Neuronal stem cell (in vitro differentiated cells): ENCODE measurements around the gene PSME3.

Source experiments
- DNase-seq: peaks from one replicate; pipeline ENCODE4 v3.0.0-alpha.2; 2013; ENCODE audit warnings: low spot score
- H2AFZ ChIP-seq: one replicate; pipeline ENCODE4 v1.6.1; 2013; ENCODE audit warnings: mild to moderate bottlenecking, low read length, inconsistent platforms
- H2AK5ac ChIP-seq: 2 replicates; pipeline ENCODE4 v1.6.1; 2013; ENCODE audit warnings: low read depth, mild to moderate bottlenecking, inconsistent platforms, low read length, moderate library complexity, mixed read lengths
- H2BK120ac ChIP-seq: 2 replicates; pipeline ENCODE4 v1.6.1; 2013; ENCODE audit warnings: low read depth, mild to moderate bottlenecking, inconsistent platforms, low read length, moderate library complexity, mixed read lengths
- H2BK12ac ChIP-seq: one replicate; pipeline ENCODE4 v1.6.1; 2013; ENCODE audit warnings: low read length, inconsistent platforms
- H2BK15ac ChIP-seq: 2 replicates; pipeline ENCODE4 v1.6.1; 2013; ENCODE audit warnings: mild to moderate bottlenecking, low read length, inconsistent platforms, mixed read lengths
- H2BK5ac ChIP-seq: one replicate; pipeline ENCODE4 v1.6.1; 2013; ENCODE audit warnings: inconsistent platforms, mild to moderate bottlenecking, low read length, moderate library complexity
- H3K14ac ChIP-seq: one replicate; pipeline ENCODE4 v1.6.1; 2013; ENCODE audit warnings: low read length, inconsistent platforms
- H3K18ac ChIP-seq: 2 replicates; pipeline ENCODE4 v1.6.1; 2013; ENCODE audit warnings: low read length, inconsistent platforms
- H3K23ac ChIP-seq: 2 replicates; pipeline ENCODE4 v1.6.1; 2013; ENCODE audit warnings: low read depth, mild to moderate bottlenecking, mixed read lengths, low read length, inconsistent platforms; ENCODE audit not compliant: poor library complexity
- H3K27ac ChIP-seq: replicated peaks from 3 replicates; pipeline ENCODE4 v1.5.1; 2013; ENCODE audit warnings: low read length, inconsistent platforms
- H3K27me3 ChIP-seq, 3 experiments: 2 replicates each; pipeline ENCODE4 v1.6.1; 2013; ENCODE audit warnings: low read length in 3 of 3, mild to moderate bottlenecking in 2 of 3, inconsistent platforms in 1 of 3, low read depth in 1 of 3, mixed read lengths in 1 of 3, moderate library complexity in 1 of 3; ENCODE audit not compliant: control insufficient read depth in 3 of 3, insufficient read depth in 3 of 3
- H3K36me3 ChIP-seq, 2 donors: replicated peaks in 1 of 2; 2 replicates each; pipeline ENCODE4 v1.6.1; 2013; ENCODE audit warnings: low read length in 2 of 2; ENCODE audit not compliant: control insufficient read depth in 2 of 2, insufficient read depth in 2 of 2
- H3K4ac ChIP-seq: 2 replicates; pipeline ENCODE4 v1.6.1; 2013; ENCODE audit warnings: inconsistent platforms, mild to moderate bottlenecking, low read length, moderate library complexity
- H3K4me1 ChIP-seq, 2 donors: 1 replicate in 1 of 2; 2 replicates in 1 of 2; pipeline ENCODE4 v1.6.1; 2013; ENCODE audit warnings: low read length in 2 of 2, low read depth in 1 of 2; ENCODE audit not compliant: control insufficient read depth in 2 of 2, insufficient read depth in 1 of 2
- H3K4me2 ChIP-seq: one replicate; pipeline ENCODE4 v1.6.1; 2013; ENCODE audit warnings: mild to moderate bottlenecking, low read length, inconsistent platforms; ENCODE audit not compliant: insufficient read depth, poor library complexity, severe bottlenecking
- H3K4me3 ChIP-seq, 2 donors: 2 replicates each; pipeline ENCODE4 v1.5.1; 2013; ENCODE audit warnings: low read length in 2 of 2, mild to moderate bottlenecking in 2 of 2, inconsistent platforms in 1 of 2, moderate library complexity in 1 of 2
- H3K79me1 ChIP-seq: one replicate; pipeline ENCODE4 v1.6.1; 2013; ENCODE audit warnings: low read depth, mild to moderate bottlenecking, inconsistent platforms, low read length, moderate library complexity
- H3K9ac ChIP-seq: one replicate; pipeline ENCODE4 v1.6.1; 2013; ENCODE audit warnings: mild to moderate bottlenecking, low read depth, low read length, inconsistent platforms; ENCODE audit not compliant: poor library complexity
- H3K9me3 ChIP-seq, 2 donors: replicated peaks in 1 of 2; 2 replicates each; pipeline versions ENCODE3 to v1.6.1; 2013; ENCODE audit warnings: low read length in 2 of 2, mild to moderate bottlenecking in 2 of 2, inconsistent platforms in 1 of 2, low read depth in 1 of 2, mixed read lengths in 1 of 2, moderate library complexity in 1 of 2; ENCODE audit not compliant: control insufficient read depth in 2 of 2, insufficient read depth in 1 of 2
- H4K8ac ChIP-seq: one replicate; pipeline ENCODE4 v1.6.1; 2013; ENCODE audit warnings: low read depth, mild to moderate bottlenecking, inconsistent platforms, low read length, moderate library complexity
- H4K91ac ChIP-seq: one replicate; pipeline ENCODE4 v1.6.1; 2013; ENCODE audit warnings: low read length, low read depth, mild to moderate bottlenecking, inconsistent platforms; ENCODE audit not compliant: poor library complexity
- WGBS, 2 donors: extraction: QIAGEN DNeasy Blood & Tissue Kit; methylation state at CpG; one replicate each; pipeline ENCODE4 v1.1.7; 2013; ENCODE audit warnings: missing lambda C conversion rate in 2 of 2, mixed read lengths in 1 of 2; ENCODE audit not compliant: insufficient read length in 2 of 2, insufficient replicate concordance in 1 of 2; ENCODE audit errors: extremely low coverage in 2 of 2; 5-methylcytosine and 5-hydroxymethylcytosine counted together

The PSME3 gene

DNA sequence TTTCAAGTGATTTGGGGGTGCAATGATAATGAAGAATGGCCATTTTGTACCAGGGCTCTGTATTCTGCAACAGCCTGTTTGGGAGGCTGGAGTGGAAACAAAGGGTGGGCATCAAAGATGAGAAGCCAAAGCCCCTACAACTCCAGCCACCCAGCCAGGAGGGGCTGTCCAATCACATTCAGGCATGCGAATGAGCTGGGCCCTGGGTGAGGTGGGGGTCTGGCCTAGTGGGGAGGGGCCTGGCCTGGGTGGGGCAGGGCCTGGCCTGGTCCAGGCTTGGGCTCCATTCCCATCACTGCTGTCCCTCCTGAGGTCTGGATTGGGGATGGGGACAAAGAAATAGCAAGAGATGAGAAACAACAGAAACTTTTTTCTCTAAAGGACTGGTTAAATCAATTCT, 24.2 kb downstream of the PSME3 start:
- Histone ChIP-seq H3K4me1 (peaks cover 0 to 3% of the 10 kb centered on the region in 2 donors), H3K27me3 (no peaks in the 10 kb centered on the region), H2BK120ac (no peak overlapping the region), H3K9ac (no peak overlapping the region), H3K79me1 (no peaks in the 10 kb centered on the region), H3K23ac (no peak overlapping the region), H2AFZ (no peak overlapping the region), H3K9me3 (no peaks in the 10 kb centered on the region), H3K4ac (no peak overlapping the region), H3K27ac (no peak overlapping the region), H3K36me3 (no peaks in the 10 kb centered on the region), H3K4me2 (no peak overlapping the region), H3K18ac (no peak overlapping the region), H2BK5ac (no peak overlapping the region), H2BK12ac (no peak overlapping the region), H4K8ac (no peak overlapping the region), H2BK15ac (no peak overlapping the region), H4K91ac (no peak overlapping the region), H2AK5ac (peak overlapping the region; percentile 49), H3K14ac (no peak overlapping the region), H3K4me3 (no peak overlapping the region)
- WGBS, 2 donors: no CpG with 5 or more reads among the region's 1 CpG
- DNase-seq: no peak

DNA sequence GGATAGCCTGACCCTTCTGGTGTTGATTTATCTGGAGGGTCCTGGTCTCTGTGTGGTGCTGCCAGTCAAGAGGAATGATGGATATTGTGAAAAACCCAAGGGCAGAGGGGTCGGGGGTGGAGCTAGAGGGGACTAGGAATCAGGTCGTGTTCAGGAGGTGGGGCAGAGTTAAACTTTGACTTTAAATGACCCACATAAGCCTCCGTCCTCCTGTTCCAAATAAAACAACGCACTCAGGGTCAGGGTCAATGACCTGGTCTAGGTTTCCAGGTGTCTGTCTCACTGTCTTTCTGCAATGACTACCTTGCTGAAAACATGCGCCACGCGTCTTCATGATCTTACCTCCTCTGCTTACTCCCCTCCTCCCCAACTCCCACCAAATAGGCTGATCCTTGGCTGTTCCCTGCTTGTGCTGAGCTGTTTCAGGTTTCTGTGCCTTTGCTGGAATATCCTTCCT, 32.5 kb downstream of the PSME3 start:
- H2BK120ac ChIP-seq: no peak overlapping the region
- H3K14ac ChIP-seq: no peak overlapping the region
- H4K91ac ChIP-seq: no peak overlapping the region
- H3K4me3 ChIP-seq: no peak overlapping the region
- no peaks in the 10 kb centered on the region for H3K36me3 ChIP-seq
- peaks cover 0 to 23% (median 0%) of the 10 kb centered on the region in 3 experiments for H3K27me3 ChIP-seq
- no peak overlapping the region for H3K27ac ChIP-seq
- no peak for DNase-seq
- peak overlapping the region; percentile 32 for H3K9ac ChIP-seq
- no peak overlapping the region for H4K8ac ChIP-seq
- H3K4me1 ChIP-seq: peaks cover 3 to 4% of the 10 kb centered on the region in 2 donors
- no peak overlapping the region for H3K18ac ChIP-seq
- no peak overlapping the region for H2BK12ac ChIP-seq
- H3K79me1 ChIP-seq: no peaks in the 10 kb centered on the region
- H3K23ac ChIP-seq: no peak overlapping the region
- WGBS, 2 donors: no CpG with 5 or more reads among the region's 7 CpGs
- H3K4me2 ChIP-seq: no peak overlapping the region
- no peak overlapping the region for H2AFZ ChIP-seq
- no peak overlapping the region for H2AK5ac ChIP-seq
- H2BK15ac ChIP-seq: no peak overlapping the region
- H3K4ac ChIP-seq: no peak overlapping the region
- H2BK5ac ChIP-seq: no peak overlapping the region
- peaks cover 2 to 6% of the 10 kb centered on the region in 2 donors for H3K9me3 ChIP-seq

DNA sequence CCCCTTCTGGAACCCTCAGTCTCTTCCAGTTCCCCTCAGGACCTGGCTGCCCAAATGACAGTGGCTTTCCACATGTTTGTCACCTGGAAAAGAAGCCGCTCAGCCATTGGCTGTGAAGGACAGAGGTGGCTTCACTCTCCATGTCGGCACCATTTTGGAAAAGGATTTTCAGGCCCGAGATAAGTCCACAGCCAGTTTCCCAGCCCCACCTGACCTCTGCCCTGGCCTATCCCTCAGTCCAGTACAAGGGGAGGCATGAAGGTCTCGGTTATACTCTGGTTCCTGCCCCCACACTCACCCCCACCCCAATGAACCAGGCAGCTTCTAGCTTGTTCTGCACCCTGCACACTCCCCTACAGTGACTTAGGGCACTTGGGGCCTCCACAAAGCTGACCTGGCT, 33.0 kb downstream of the PSME3 start:
- Histone ChIP-seq H3K4me1 (peaks cover 3 to 4% of the 10 kb centered on the region in 2 donors), H4K8ac (no peak overlapping the region), H3K14ac (peak overlapping the region; percentile 32), H3K4ac (no peak overlapping the region), H2AK5ac (no peak overlapping the region), H3K27ac (no peak overlapping the region), H3K36me3 (no peaks in the 10 kb centered on the region), H2AFZ (no peak overlapping the region), H3K9me3 (peaks cover 2 to 6% of the 10 kb centered on the region in 2 donors), H3K27me3 (peaks cover 0 to 23% (median 0%) of the 10 kb centered on the region in 3 experiments), H2BK120ac (no peak overlapping the region), H3K23ac (no peak overlapping the region), H3K79me1 (no peaks in the 10 kb centered on the region), H4K91ac (no peak overlapping the region), H3K18ac (no peak overlapping the region), H3K4me2 (no peak overlapping the region), H2BK5ac (no peak overlapping the region), H2BK15ac (no peak overlapping the region), H3K9ac (no peak overlapping the region), H3K4me3 (no peak overlapping the region), H2BK12ac (no peak overlapping the region)
- no peak for DNase-seq
- WGBS, 2 donors: no CpG with 5 or more reads among the region's 4 CpGs

DNA sequence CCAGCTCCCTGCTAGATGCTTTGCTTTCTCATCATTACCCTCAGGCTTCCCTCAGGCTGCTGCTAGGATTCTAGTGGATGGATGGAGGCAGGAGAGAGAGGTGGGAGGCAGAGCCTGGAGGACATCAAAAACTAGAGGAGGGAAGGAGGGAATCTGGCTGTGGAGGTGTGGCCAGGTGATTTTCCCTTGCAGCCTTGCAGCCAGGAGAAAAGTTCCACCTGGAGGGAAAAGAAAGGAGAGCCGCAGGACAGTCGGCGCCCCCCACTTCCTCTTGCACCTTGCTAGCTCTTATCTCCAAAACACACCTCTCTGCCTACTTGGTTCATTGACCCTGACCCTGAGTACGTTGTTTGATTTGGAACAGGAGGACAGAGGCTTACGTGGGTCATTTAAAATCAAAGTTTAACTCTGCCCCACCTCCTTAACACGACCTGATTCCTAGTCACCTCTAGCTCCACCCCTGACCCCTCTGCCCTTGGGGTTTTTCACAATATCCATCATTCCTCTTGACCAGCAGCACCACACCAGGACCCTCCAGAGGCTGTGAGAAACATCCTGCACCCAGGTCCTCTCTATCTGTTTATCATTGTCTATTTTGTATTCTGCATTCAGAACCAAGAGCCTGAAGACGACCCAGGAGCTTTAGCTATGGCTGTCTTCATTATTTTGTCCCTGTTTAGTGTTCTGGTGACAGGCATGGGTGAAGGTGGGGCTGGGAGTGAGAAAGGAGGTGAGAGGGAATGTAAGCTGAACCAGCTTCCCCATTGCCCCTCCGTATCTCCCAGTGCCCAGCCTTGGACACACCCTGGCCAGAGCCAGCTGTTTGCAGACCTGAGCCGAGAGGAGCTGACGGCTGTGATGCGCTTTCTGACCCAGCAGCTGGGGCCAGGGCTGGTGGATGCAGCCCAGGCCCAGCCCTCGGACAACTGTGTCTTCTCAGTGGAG, 33.7 kb downstream of the PSME3 start:
- Histone ChIP-seq H3K14ac (peak overlapping the region; percentile 32), H2AFZ (no peak overlapping the region), H4K91ac (no peak overlapping the region), H2BK120ac (no peak overlapping the region), H2BK12ac (no peak overlapping the region), H3K4me2 (no peak overlapping the region), H3K27ac (no peak overlapping the region), H3K79me1 (no peaks in the 10 kb centered on the region), H3K36me3 (no peaks in the 10 kb centered on the region), H3K18ac (no peak overlapping the region), H3K23ac (no peak overlapping the region), H3K4me3 (no peak overlapping the region), H2AK5ac (no peak overlapping the region), H3K9ac (no peak overlapping the region), H3K27me3 (peaks cover 0 to 23% (median 0%) of the 10 kb centered on the region in 3 experiments), H2BK5ac (no peak overlapping the region), H4K8ac (no peak overlapping the region), H3K4ac (no peak overlapping the region), H3K9me3 (peaks cover 4 to 11% of the 10 kb centered on the region in 2 donors), H3K4me1 (peaks cover 3 to 4% of the 10 kb centered on the region in 2 donors), H2BK15ac (no peak overlapping the region)
- no CpG with 5 or more reads among the region's 12 CpGs for WGBS, 2 donors
- DNase-seq: no peak
